ENCODE data around the gene TBC1D9B. TPM values are rescaled to one million over a fixed set of nuclear protein-coding genes. Genes with fewer than 3 reads are reported as not detected.

The TBC1D9B gene
- 100 to 1,000 TPM; 115 to 117 (median 116) TPM for total RNA-seq
- long read RNA-seq, donor 1, full-length matches to known transcripts = 85 of 197 reads
- long read RNA-seq, donor 1, partial matches to known transcripts = 82 of 197 reads
- long read RNA-seq, donor 1, other reads (novel, unspliced or antisense) = 30 of 197 reads
- long read RNA-seq, donor 2, full-length matches to known transcripts = 11 of 25 reads
- long read RNA-seq, donor 2, partial matches to known transcripts = 7 of 25 reads
- long read RNA-seq, donor 2, other reads (novel, unspliced or antisense) = 7 of 25 reads

- H3K9me3 ChIP-seq = no peaks in the 10 kb centered on the region
- peak within 1 kb of the TSS; percentile 32 for H3K4me3 ChIP-seq
- ATAC-seq (peak; percentile 96), DNase-seq (peak; percentile 57 to 82 (median 80))
- intact Hi-C loops (cut with DNase I, micrococcal nuclease) = loop anchor here in 1 of 2 donors (5.0 kb wide), 1 partner anchor 145 kb away; no protein-coding TSS in a partner anchor
- peaks cover 6% of the 10 kb centered on the region for H3K4me1 ChIP-seq (ENCODE audit: low read depth)
- peak; percentile 75 for TF ChIP-seq CTCF (IDR thresholded peaks at IDR 0.05)
- H3K36me3 ChIP-seq (ENCODE audit: low read depth) = peaks cover 9% of the 10 kb centered on the region
Measured at GRCh38 chr5:179907556-179908324, at the start of gene TBC1D9B. Gene TBC1D9B, minus strand, starts transcription at chr5:179907897. Its CDS starts 76 bp downstream, at chr5:179907821.

GRCh38 chr5:179955630-179956029 lies 47.9 kb upstream of the TBC1D9B start:
- no peak for ATAC-seq
- intact Hi-C loops (cut with DNase I, micrococcal nuclease) = no loop called here
- TF ChIP-seq CTCF (IDR thresholded peaks at IDR 0.05) = no peak
- Histone ChIP-seq H3K4me1 (ENCODE audit: low read depth) (no peaks in the 10 kb centered on the region), H3K36me3 (ENCODE audit: low read depth) (no peaks in the 10 kb centered on the region), H3K4me3 (no peak overlapping the region), H3K9me3 (no peaks in the 10 kb centered on the region)
- DNase-seq = no peak

- DNase-seq = no peak
- H3K9me3 ChIP-seq = no peaks in the 10 kb centered on the region
- no peaks in the 10 kb centered on the region for H3K4me1 ChIP-seq (ENCODE audit: low read depth)
- intact Hi-C loops (cut with DNase I, micrococcal nuclease) = no loop called here
- no peak for TF ChIP-seq CTCF (IDR thresholded peaks at IDR 0.05)
- H3K36me3 ChIP-seq (ENCODE audit: low read depth) = no peaks in the 10 kb centered on the region
- H3K4me3 ChIP-seq = no peak overlapping the region
- no peak for ATAC-seq
Measured at GRCh38 chr5:179955062-179955461, 47.4 kb upstream of the TBC1D9B start.

GRCh38 chr5:179954434-179954833 lies 46.7 kb upstream of the TBC1D9B start:
- intact Hi-C loops (cut with DNase I, micrococcal nuclease) = no loop called here
- TF ChIP-seq CTCF (IDR thresholded peaks at IDR 0.05) = no peak
- H3K4me1 ChIP-seq (ENCODE audit: low read depth) = no peaks in the 10 kb centered on the region

GRCh38 chr5:179953987-179954386 lies 46.3 kb upstream of the TBC1D9B start:
- Histone ChIP-seq H3K9me3 (no peaks in the 10 kb centered on the region), H3K4me3 (no peak overlapping the region), H3K4me1 (ENCODE audit: low read depth) (no peaks in the 10 kb centered on the region), H3K36me3 (ENCODE audit: low read depth) (no peaks in the 10 kb centered on the region)
- ATAC-seq (no peak), DNase-seq (no peak)
- TF ChIP-seq CTCF (IDR thresholded peaks at IDR 0.05) = no peak
- intact Hi-C loops (cut with DNase I, micrococcal nuclease) = no loop called here

More at GRCh38 chr5:179954434-179954833, 46.7 kb upstream of the TBC1D9B start:
- Histone ChIP-seq H3K9me3 (no peaks in the 10 kb centered on the region), H3K4me3 (no peak overlapping the region), H3K36me3 (ENCODE audit: low read depth) (no peaks in the 10 kb centered on the region)
- DNase-seq (no peak), ATAC-seq (no peak)
